ENCODE data around the gene MMP23B. TPM values are rescaled to one million over a fixed set of nuclear protein-coding genes. Genes with fewer than 3 reads are reported as not detected.

The MMP23B gene
- total and polyA plus RNA-seq, 2 of the 8 experiments (the other 6 are each of a cell fraction or from before 2014, with no cell fraction given), result 9.2 to 14.6 TPM

- 89% methylated on average over 24 of the region's 24 CpGs; no CpG with 5 or more reads in 1 of the 2 experiments for WGBS, 2 experiments (ENCODE audit: extremely low coverage in 1 of 2, insufficient coverage in 1 of 2, insufficient read length in 1 of 2, insufficient replicate concordance in 2 of 2, low coverage in 1 of 2, low lambda C conversion rate in 2 of 2, missing lambda C conversion rate in 1 of 2)
- Histone ChIP-seq H3K14ac (ENCODE audit: insufficient read length) (no peak overlapping the region), H2AFZ (ENCODE audit: low read length) (no peak overlapping the region), H2AK5ac (ENCODE audit: low read depth, low read length) (peak overlapping the region; percentile 75; the same call in 1 of the 2 replicates), H4K8ac (ENCODE audit: extremely low read depth, insufficient read depth, low read length) (no peak overlapping the region; the same call in 1 of the 2 replicates), H3K27ac (ENCODE audit: low read depth, low read length) (no peak overlapping the region), H2BK5ac (ENCODE audit: low read depth, low read length) (no peak overlapping the region), H3K27me3 (replicated peaks in 1 of 4; ENCODE audit: control insufficient read depth in 3 of 4, extremely low read depth in 1 of 4, insufficient read depth in 3 of 4, low read length in 3 of 4) (peaks cover under 1 to 15% (median 14%) of the 10 kb centered on the region in 4 experiments), H2BK15ac (ENCODE audit: low read length) (no peak overlapping the region), H2BK120ac (replicated peaks; ENCODE audit: low read depth, low read length) (no peak overlapping the region), H2BK20ac (ENCODE audit: low read length) (no peak overlapping the region), H3K9ac (replicated peaks in 1 of 4; ENCODE audit: extremely low read depth in 1 of 4, low read depth in 3 of 4, low read length in 3 of 4) (no peak overlapping the region), H3K4me2 (ENCODE audit: insufficient read depth in 1 of 2, low read depth in 2 of 2, low read length in 2 of 2) (no peak overlapping the region), H3K23ac (ENCODE audit: insufficient read length) (no peak overlapping the region), H4K20me1 (replicated peaks in 1 of 2; ENCODE audit: control insufficient read depth in 1 of 2, insufficient read depth in 2 of 2, low read length in 2 of 2) (peaks cover 2 to 6% of the 10 kb centered on the region in 2 experiments), H3K56ac (replicated peaks; ENCODE audit: insufficient read length, low read depth, low read length) (no peak overlapping the region), H3K9me3 (ENCODE audit: insufficient read depth in 2 of 2, low read depth in 1 of 2, low read length in 1 of 2) (no peaks in the 10 kb centered on the region), H4K5ac (ENCODE audit: insufficient read length, low read depth, low read length) (no peak overlapping the region), H2BK12ac (ENCODE audit: low read depth, low read length) (0 out of 2 replicates have a peak overlapping the region, but pooled peaks have one; percentile 17), H3K4me1 (replicated peaks in 1 of 4; ENCODE audit: control insufficient read depth in 3 of 4, insufficient read depth in 4 of 4, low read length in 3 of 4) (peaks cover 0 to 18% (median 13%) of the 10 kb centered on the region in 4 experiments; a peak in 6 of 7 replicates), H3K79me2 (ENCODE audit: control insufficient read depth in 1 of 2, insufficient read depth in 2 of 2, low read length in 2 of 2) (no peaks in the 10 kb centered on the region), H3K36me3 (ENCODE audit: control insufficient read depth in 2 of 4, insufficient read depth in 4 of 4, low read length in 3 of 4) (no peaks in the 10 kb centered on the region), H3K4ac (replicated peaks; ENCODE audit: insufficient read length, low read depth, low read length) (no peak overlapping the region), H4K91ac (replicated peaks; ENCODE audit: insufficient read length, low read length) (no peak overlapping the region), H3K79me1 (ENCODE audit: low read depth, low read length) (no peaks in the 10 kb centered on the region), H3K23me2 (ENCODE audit: low read depth, low read length) (peaks cover 2% of the 10 kb centered on the region; the same call in 1 of the 2 replicates), H3K18ac (ENCODE audit: extremely low read depth, low read length) (no peak overlapping the region), H3K4me3 (ENCODE audit: extremely low read depth in 1 of 4, insufficient read depth in 2 of 4, low read depth in 3 of 4, low read length in 4 of 4) (no peak overlapping the region)
- DNase-seq (ENCODE audit: low read depth in 1 of 2, low spot score in 2 of 2), result no peak
- no peak for TF ChIP-seq KDM1A (IDR thresholded peaks at IDR 0.05; ENCODE audit: borderline replicate concordance, low read length)
- TF ChIP-seq POU5F1 (IDR thresholded peaks at IDR 0.05; ENCODE audit: low read depth, low read length), result no peak
- TF ChIP-seq EP300 (IDR thresholded peaks at IDR 0.05; ENCODE audit: borderline replicate concordance in 1 of 2, low read depth in 2 of 2, low read length in 2 of 2), result no peak
- TF ChIP-seq POLR2AphosphoS5 (IDR thresholded peaks at IDR 0.05; ENCODE audit: low read depth, low read length), result no peak
- FAIRE-seq, result no peak
- POLR2A ChIA-PET (ENCODE audit: partially characterized antibody), result interaction anchor here (0.6 kb wide), 1 partner anchor 246 kb away, joined by 4 read pairs; no protein-coding TSS in a partner anchor
- CTCF ChIA-PET (ENCODE audit: partially characterized antibody), result interaction anchor here (0.6 to 1.8 kb wide), 3 partner anchors 20 to 76 kb away, joined by 3 to 6 read pairs (median 3); no protein-coding TSS in a partner anchor
These were observed 38.0 kb upstream of the MMP23B start for GRCh38 chr1:1593834-1594601.
